Esophagus muscularis mucosa (tissue), 4 donors: Measurements from ENCODE around the gene UVRAG. TPM values are rescaled to one million over a fixed set of nuclear protein-coding genes. Genes with fewer than 3 reads are reported as not detected.

ENCODE experiments used
- DNase-seq: peaks from one replicate; pipeline ENCODE4 v3.0.0-alpha.2; 2017; ENCODE audit errors: extremely low spot score
- H3K27ac ChIP-seq, 4 donors: fragments of 200-600 bp; sonication (generic); replicated peaks in 1 of 4; 1 replicate in 3 of 4; 2 replicates in 1 of 4; pipeline ENCODE4 v1.5.1; 2016 to 2019; ENCODE audit warnings: mild to moderate bottlenecking in 1 of 4
- H3K27me3 ChIP-seq, 4 donors: fragments of 200-600 bp; sonication (generic); one replicate each; pipeline versions ENCODE4 v1.5.1 to v1.6.0; 2016 to 2019
- H3K36me3 ChIP-seq, 4 donors: fragments of 200-600 bp; sonication (generic); one replicate each; pipeline ENCODE4 v1.5.1; 2016 to 2019
- H3K4me1 ChIP-seq, 4 donors: fragments of 200-600 bp; sonication (generic); one replicate each; pipeline ENCODE4 v1.5.1; 2016 to 2019
- H3K4me3 ChIP-seq, 4 donors: fragments of 200-600 bp; sonication (generic); 1 replicate in 2 of 4; 2 replicates in 2 of 4; pipeline ENCODE4 v1.5.1; 2016 to 2019; ENCODE audit warnings: mild to moderate bottlenecking in 4 of 4, moderate library complexity in 1 of 4
- H3K9me3 ChIP-seq, 4 donors: fragments of 200-600 bp; sonication (generic); 1 replicate in 3 of 4; 2 replicates in 1 of 4; pipeline ENCODE4 v1.5.1; 2016 to 2019
- CTCF ChIP-seq, 3 experiments: fragments of 200-600 bp in 2 of 3; fragments of 450-650 bp in 1 of 3; sonication (generic) in 2 of 3; IDR thresholded peaks; one replicate each; pipeline ENCODE4 v1.5.1; 2017 to 2019; ENCODE audit warnings: antibody characterized with exemption in 3 of 3, mild to moderate bottlenecking in 2 of 3, moderate library complexity in 1 of 3
- EP300 ChIP-seq: sonication (generic); formaldehyde crosslinking; IDR thresholded peaks from one replicate; pipeline ENCODE4 v1.6.1; 2017; ENCODE audit warnings: antibody characterized with exemption
- POLR2A ChIP-seq: fragments of 450-650 bp; IDR thresholded peaks from one replicate; pipeline ENCODE4 v1.6.1; 2017; ENCODE audit warnings: antibody characterized with exemption, moderate library complexity, mild to moderate bottlenecking, low read depth
- POLR2AphosphoS5 ChIP-seq, 2 donors: sonication (generic); formaldehyde crosslinking; IDR thresholded peaks; one replicate each; pipeline ENCODE4 v1.6.1; 2017; ENCODE audit warnings: antibody characterized with exemption in 2 of 2
- WGBS: methylation state at CpG from one replicate; pipeline ENCODE4 v1.1.5; 2018; 5-methylcytosine and 5-hydroxymethylcytosine counted together
- intact Hi-C: fragments of 100-400 bp; cut with DNase I; formaldehyde crosslinking; loops from one replicate; pipeline ENCODE4 v1.15.1; 2023
- total RNA-seq, 4 donors: library from RNA; depleted of rRNA; stranded (reverse); fragments of >200 nt; gene quantifications; one replicate each; pipeline versions ENCODE4 v1.1.0 to v1.2.1, GENCODE V29; 2016

UVRAG gene
- total RNA-seq, 4 donors from 2014 or later, result 30.6 to 37.4 (median 34.7) TPM

GRCh38 chr11:75905434-75905833, 90.4 kb downstream of the UVRAG start:
- H3K4me3 ChIP-seq, result no peak overlapping the region
- H3K9me3 ChIP-seq, result no peaks in the 10 kb centered on the region
- intact Hi-C loops, result no loop called here
- H3K36me3 ChIP-seq, result no peaks in the 10 kb centered on the region
- no peak overlapping the region for H3K27ac ChIP-seq
- no peaks in the 10 kb centered on the region for H3K27me3 ChIP-seq
- no peak for DNase-seq
- peaks cover 0 to 31% (median 20%) of the 10 kb centered on the region in 4 donors for H3K4me1 ChIP-seq
- TF ChIP-seq EP300, result no peak
- TF ChIP-seq CTCF (IDR thresholded peaks at IDR 0.05), result no peak
- no peak for TF ChIP-seq POLR2A
- no peak for TF ChIP-seq POLR2AphosphoS5 (IDR thresholded peaks at IDR 0.05)

- intact Hi-C loops, result no loop called here
- WGBS, result 83% methylated on average over 3 of the region's 3 CpGs
- TF ChIP-seq CTCF (IDR thresholded peaks at IDR 0.05), result no peak
- no peak for TF ChIP-seq POLR2AphosphoS5 (IDR thresholded peaks at IDR 0.05)
- TF ChIP-seq POLR2A, result no peak
- no peak for TF ChIP-seq EP300
Measured at GRCh38 chr11:75907906-75908527, 93.0 kb downstream of the UVRAG start.

GRCh38 chr11:75910426-75911145, 95.6 kb downstream of the UVRAG start:
- intact Hi-C loops, result no loop called here
- Histone ChIP-seq H3K9me3 (no peaks in the 10 kb centered on the region), H3K4me3 (no peak overlapping the region), H3K4me1 (no peaks in the 10 kb centered on the region), H3K27me3 (no peaks in the 10 kb centered on the region), H3K27ac (no peak overlapping the region), H3K36me3 (peaks cover 0 to 15% (median 6%) of the 10 kb centered on the region in 4 donors)
- no peak for TF ChIP-seq CTCF (IDR thresholded peaks at IDR 0.05)
- TF ChIP-seq EP300, result no peak
- no peak for TF ChIP-seq POLR2AphosphoS5 (IDR thresholded peaks at IDR 0.05)
- no peak for TF ChIP-seq POLR2A
- 99% methylated on average over 3 of the region's 3 CpGs for WGBS
- DNase-seq, result no peak

More at GRCh38 chr11:75907906-75908527, 93.0 kb downstream of the UVRAG start:
- H3K9me3 ChIP-seq, result no peaks in the 10 kb centered on the region
- peaks cover 0 to 10% (median 4%) of the 10 kb centered on the region in 4 donors for H3K36me3 ChIP-seq
- no peak overlapping the region for H3K4me3 ChIP-seq
- H3K27ac ChIP-seq, result no peak overlapping the region
- no peak for DNase-seq
- H3K4me1 ChIP-seq, result peaks cover 0 to 11% (median 3%) of the 10 kb centered on the region in 4 donors
- no peaks in the 10 kb centered on the region for H3K27me3 ChIP-seq

GRCh38 chr11:75911459-75911858, 96.4 kb downstream of the UVRAG start:
- no peak for DNase-seq
- Histone ChIP-seq H3K4me1 (no peaks in the 10 kb centered on the region), H3K9me3 (no peaks in the 10 kb centered on the region), H3K27ac (no peak overlapping the region), H3K27me3 (no peaks in the 10 kb centered on the region), H3K4me3 (no peak overlapping the region), H3K36me3 (peaks cover 0 to 15% (median 6%) of the 10 kb centered on the region in 4 donors)
- TF ChIP-seq EP300, result no peak
- no peak for TF ChIP-seq CTCF (IDR thresholded peaks at IDR 0.05)
- no peak for TF ChIP-seq POLR2AphosphoS5 (IDR thresholded peaks at IDR 0.05)
- TF ChIP-seq POLR2A, result no peak
- intact Hi-C loops, result no loop called here
- WGBS, result 97% methylated on average over 8 of the region's 11 CpGs
